A549 (cell line): Measurements from ENCODE around the gene MLANA. TPM values are rescaled to one million over a fixed set of nuclear protein-coding genes. Genes with fewer than 3 reads are reported as not detected.

ENCODE experiments used
- ATAC-seq, 2 experiments: fragments of 200-7000 bp in 1 of 2; fragments of >200 bp in 1 of 2; cut with Nextera tagmentation in 1 of 2; cut with Tn5 transposase in 1 of 2; 3 replicates each; pipeline versions ENCODE4 v1.8.0 to v1.9.1; 2018 to 2020; ENCODE audit warnings: mild to moderate bottlenecking in 1 of 2, moderate library complexity in 1 of 2
- CTCF ChIA-PET: fragments of 300-600 bp; sonication (Branson Sonifier 250); formaldehyde crosslinking; extraction: SDS; loops from one replicate; lab custom pipeline; 2021; ENCODE audit warnings: antibody characterized with exemption, inconsistent platforms; lab: Yijun Ruan, JAX
- POLR2A ChIA-PET: fragments of 350-600 bp; formaldehyde crosslinking; extraction: SDS; loops from one replicate; lab custom pipeline; 2021; ENCODE audit warnings: antibody characterized with exemption, inconsistent platforms; lab: Yijun Ruan, JAX
- DNase-seq, 2 experiments: peaks; one replicate each; pipeline versions ENCODE4 v3.0.0 to v3.0.0-alpha.2; 2011 to 2016; ENCODE audit warnings: low read depth in 1 of 2, low spot score in 1 of 2
- FAIRE-seq: peaks from 2 replicates; lab custom pipeline; 2011; peaks lifted over from hg19 to GRCh38; lab: Jason Lieb, UNC
- H3K27ac ChIP-seq, 2 experiments: fragments of >200 bp; sonication (Bioruptor Twin); formaldehyde crosslinking; 3 replicates each; pipeline ENCODE4 v1.5.1; 2016 to 2017
- H3K4me1 ChIP-seq: fragments of >200 bp; sonication (Bioruptor Twin); formaldehyde crosslinking; 3 replicates; pipeline ENCODE4 v1.6.1; 2016
- H3K4me2 ChIP-seq: fragments of >200 bp; sonication (Bioruptor Twin); formaldehyde crosslinking; 3 replicates; pipeline ENCODE4 v1.6.1; 2016
- H3K4me3 ChIP-seq: fragments of >200 bp; sonication (Bioruptor Twin); formaldehyde crosslinking; 3 replicates; pipeline ENCODE4 v1.5.1; 2016
- H3K9me3 ChIP-seq: fragments of >200 bp; sonication (Bioruptor Twin); formaldehyde crosslinking; 3 replicates; pipeline ENCODE4 v1.6.1; 2016
- BCL3 ChIP-seq: fragments of >200 bp; sonication (Bioruptor Twin); formaldehyde crosslinking; IDR thresholded peaks from 3 replicates; pipeline ENCODE4 v1.6.1; 2016
- CHD2 ChIP-seq: fragments of 150-350 bp; IDR thresholded peaks from 2 replicates; pipeline ENCODE4 v1.6.1; 2014; ENCODE audit warnings: low read length; ENCODE audit not compliant: partially characterized antibody
- EHF ChIP-seq: fragments of 250-450 bp; sonication (Bioruptor Pico); IDR thresholded peaks from 2 replicates; pipeline ENCODE4 v1.5.0; 2020; ENCODE audit warnings: mild to moderate bottlenecking
- EHMT2 ChIP-seq: fragments of 200-600 bp; sonication (generic); IDR thresholded peaks from 2 replicates; pipeline ENCODE4 v1.6.1; 2016; ENCODE audit warnings: antibody characterized with exemption, low read depth, mild to moderate bottlenecking, moderate library complexity
- ESRRA ChIP-seq: fragments of 150-350 bp; IDR thresholded peaks from 2 replicates; pipeline ENCODE4 v1.6.1; 2014; ENCODE audit warnings: mild to moderate bottlenecking, low read length, borderline replicate concordance
- HDAC2 ChIP-seq: fragments of 200-600 bp; sonication (generic); IDR thresholded peaks from 2 replicates; pipeline ENCODE4 v1.6.1; 2016
- HEYL ChIP-seq: fragments of 250-450 bp; sonication (Bioruptor Pico); IDR thresholded peaks from 2 replicates; pipeline ENCODE4 v1.8.0; 2021; ENCODE audit warnings: mild to moderate bottlenecking, moderate library complexity
- HOXB5 ChIP-seq: fragments of 250-450 bp; sonication (Bioruptor Pico); IDR thresholded peaks from 2 replicates; pipeline ENCODE4 v1.5.0; 2020; ENCODE audit warnings: mild to moderate bottlenecking, moderate library complexity
- MAFK ChIP-seq: fragments of 450-650 bp; IDR thresholded peaks from 2 replicates; pipeline ENCODE4 v1.6.1; 2014; ENCODE audit not compliant: partially characterized antibody
- MAX ChIP-seq: IDR thresholded peaks from 2 replicates; pipeline ENCODE4 v1.6.1; 2012
- MYC ChIP-seq: IDR thresholded peaks from 2 replicates; pipeline ENCODE4 v1.6.1; 2012; ENCODE audit warnings: mild to moderate bottlenecking, inconsistent platforms, low read length, improper control_type of control experiment, borderline replicate concordance
- POLR2AphosphoS2 ChIP-seq: conservative IDR thresholded peaks from 2 replicates; pipeline ENCODE4 v1.6.1; 2012; ENCODE audit warnings: low read length, improper control_type of control experiment, inconsistent platforms
- RAD21 ChIP-seq, 2 experiments: fragments of >200 bp in 1 of 2; sonication (Bioruptor Twin) in 1 of 2; formaldehyde crosslinking in 1 of 2; IDR thresholded peaks in 1 of 2; conservative IDR thresholded peaks in 1 of 2; 2 replicates in 1 of 2; 3 replicates in 1 of 2; pipeline ENCODE4 v1.6.1; 2012 to 2018; ENCODE audit warnings: inconsistent platforms in 1 of 2
- WGBS: methylation state at CpG from one replicate; pipeline ENCODE4 v1.1.6; 2017; ENCODE audit errors: missing lambda C conversion rate; 5-methylcytosine and 5-hydroxymethylcytosine counted together
- polyA plus RNA-seq, 4 experiments: library from polyadenylated mRNA; depleted of rRNA in 3 of 4; stranded (reverse); fragments of >200 nt; fragmentation: RNase III in 1 of 4; extraction: RNeasy Plus Mini Kit Qiagen cat#74134 plus additional on column Dnase treatment in 1 of 4; gene quantifications; 2 replicates in 3 of 4; 3 replicates in 1 of 4; pipeline ENCODE4 v1.2.3, GENCODE V29; 2011 to 2017
- TF ChIP-seq, protein P1 (sequence below): fragments of >200 bp; sonication (Bioruptor Twin); formaldehyde crosslinking; IDR thresholded peaks from 3 replicates; pipeline ENCODE4 v1.5.1; 2016
- TF ChIP-seq, protein P2 (sequence below): fragments of 250-450 bp; sonication (Bioruptor Pico); IDR thresholded peaks from 2 replicates; pipeline ENCODE4 v1.5.0; 2021; ENCODE audit warnings: mild to moderate bottlenecking, moderate library complexity, borderline replicate concordance
- TF ChIP-seq, protein P3 (sequence below): fragments of 200-600 bp; sonication (generic); IDR thresholded peaks from 2 replicates; pipeline ENCODE4 v1.6.1; 2016; ENCODE audit warnings: antibody characterized with exemption, mild to moderate bottlenecking, moderate library complexity

The MLANA gene
- polyA plus RNA-seq, 2 of the 4 experiments (the other 2 are of a cell fraction), result not detected

GRCh38 chr9:5869315-5870019, 21.2 kb upstream of the MLANA start:
- no peak overlapping the region for H3K4me3 ChIP-seq
- H3K27ac ChIP-seq, result 0 out of 6 replicates have a peak overlapping the region, but pooled peaks of 1 of the 2 experiments have one; percentile 13
- H3K4me1 ChIP-seq, result no peaks in the 10 kb centered on the region
- CTCF ChIA-PET, result interaction anchor here (0.7 to 6.5 kb wide), 8 partner anchors 9 to 185 kb away, joined by 3 to 64 read pairs (median 10); partner anchors contain the start of gene ERMP1
- TF ChIP-seq HEYL (CRISPR knock-in tag), result no peak
- no peak for TF ChIP-seq MAX
- TF ChIP-seq, protein P1, sequence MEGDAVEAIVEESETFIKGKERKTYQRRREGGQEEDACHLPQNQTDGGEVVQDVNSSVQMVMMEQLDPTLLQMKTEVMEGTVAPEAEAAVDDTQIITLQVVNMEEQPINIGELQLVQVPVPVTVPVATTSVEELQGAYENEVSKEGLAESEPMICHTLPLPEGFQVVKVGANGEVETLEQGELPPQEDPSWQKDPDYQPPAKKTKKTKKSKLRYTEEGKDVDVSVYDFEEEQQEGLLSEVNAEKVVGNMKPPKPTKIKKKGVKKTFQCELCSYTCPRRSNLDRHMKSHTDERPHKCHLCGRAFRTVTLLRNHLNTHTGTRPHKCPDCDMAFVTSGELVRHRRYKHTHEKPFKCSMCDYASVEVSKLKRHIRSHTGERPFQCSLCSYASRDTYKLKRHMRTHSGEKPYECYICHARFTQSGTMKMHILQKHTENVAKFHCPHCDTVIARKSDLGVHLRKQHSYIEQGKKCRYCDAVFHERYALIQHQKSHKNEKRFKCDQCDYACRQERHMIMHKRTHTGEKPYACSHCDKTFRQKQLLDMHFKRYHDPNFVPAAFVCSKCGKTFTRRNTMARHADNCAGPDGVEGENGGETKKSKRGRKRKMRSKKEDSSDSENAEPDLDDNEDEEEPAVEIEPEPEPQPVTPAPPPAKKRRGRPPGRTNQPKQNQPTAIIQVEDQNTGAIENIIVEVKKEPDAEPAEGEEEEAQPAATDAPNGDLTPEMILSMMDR, result 0 out of 3 replicates have a peak, but pooled peaks have one; percentile 12
- peak in 1 of 2 experiments; percentile 62; a peak in 2 of 5 replicates for TF ChIP-seq RAD21 (conservative IDR thresholded peaks at IDR 0.05 in 1 of 2, IDR thresholded peaks at IDR 0.05 in 1 of 2)
- 40% methylated on average over 3 of the region's 3 CpGs for WGBS
- DNase-seq (peak; percentile 53 to 56), FAIRE-seq (no peak), ATAC-seq (peak; percentile 43 to 87; a peak in 4 of 6 replicates)
- POLR2A ChIA-PET, result interaction anchor here (1.2 kb wide), 1 partner anchor 35 kb away, joined by 7 read pairs; no protein-coding TSS in a partner anchor
- H3K9me3 ChIP-seq, result no peaks in the 10 kb centered on the region
- H3K4me2 ChIP-seq, result no peak overlapping the region

DNA sequence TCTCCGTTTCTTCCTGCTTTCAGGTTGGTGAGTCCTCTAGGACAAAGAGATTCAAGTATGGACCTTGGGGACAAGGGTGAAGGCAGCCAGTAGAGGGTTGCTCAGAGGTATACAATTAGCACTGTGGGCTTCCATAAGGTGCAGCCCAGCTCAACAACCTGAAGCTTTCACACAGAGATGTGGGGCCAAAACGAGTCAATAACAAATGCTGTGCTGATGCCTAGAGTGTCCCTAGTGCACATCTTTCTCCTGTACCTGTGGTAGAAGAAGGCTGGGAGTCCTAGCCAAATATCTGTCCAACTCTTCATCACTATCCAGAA, 20.7 kb upstream of the MLANA start:
- 60% methylated on average over 2 of the region's 2 CpGs for WGBS
- Histone ChIP-seq H3K9me3 (no peaks in the 10 kb centered on the region), H3K4me3 (no peak overlapping the region), H3K4me2 (no peak overlapping the region), H3K4me1 (no peaks in the 10 kb centered on the region), H3K27ac (0 out of 6 replicates have a peak overlapping the region, but pooled peaks of 1 of the 2 experiments have one; percentile 13)
- ChIA-PET POLR2A (interaction anchor here (1.2 kb wide), 1 partner anchor 35 kb away, joined by 7 read pairs; no protein-coding TSS in a partner anchor), CTCF (interaction anchor here (1.1 to 6.5 kb wide), 6 partner anchors 9 to 138 kb away, joined by 3 to 64 read pairs (median 11); partner anchors contain the start of gene ERMP1)
- ATAC-seq (peak in 1 of 2 experiments; percentile 63; a peak in 3 of 6 replicates), DNase-seq (no peak), FAIRE-seq (no peak)
- no peak for TF ChIP-seq HOXB5 (CRISPR knock-in tag)
- TF ChIP-seq EHF (CRISPR knock-in tag), result no peak
- TF ChIP-seq, protein P1, result no peak
- no peak for TF ChIP-seq CHD2
- TF ChIP-seq MYC, result no peak
- TF ChIP-seq ESRRA, result no peak
- no peak for TF ChIP-seq POLR2AphosphoS2
- TF ChIP-seq, protein P2, sequence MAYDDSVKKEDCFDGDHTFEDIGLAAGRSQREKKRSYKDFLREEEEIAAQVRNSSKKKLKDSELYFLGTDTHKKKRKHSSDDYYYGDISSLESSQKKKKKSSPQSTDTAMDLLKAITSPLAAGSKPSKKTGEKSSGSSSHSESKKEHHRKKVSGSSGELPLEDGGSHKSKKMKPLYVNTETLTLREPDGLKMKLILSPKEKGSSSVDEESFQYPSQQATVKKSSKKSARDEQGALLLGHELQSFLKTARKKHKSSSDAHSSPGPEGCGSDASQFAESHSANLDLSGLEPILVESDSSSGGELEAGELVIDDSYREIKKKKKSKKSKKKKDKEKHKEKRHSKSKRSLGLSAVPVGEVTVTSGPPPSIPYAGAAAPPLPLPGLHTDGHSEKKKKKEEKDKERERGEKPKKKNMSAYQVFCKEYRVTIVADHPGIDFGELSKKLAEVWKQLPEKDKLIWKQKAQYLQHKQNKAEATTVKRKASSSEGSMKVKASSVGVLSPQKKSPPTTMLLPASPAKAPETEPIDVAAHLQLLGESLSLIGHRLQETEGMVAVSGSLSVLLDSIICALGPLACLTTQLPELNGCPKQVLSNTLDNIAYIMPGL (CRISPR knock-in tag), result no peak
- TF ChIP-seq EHMT2, result no peak
- no peak for TF ChIP-seq HDAC2
- TF ChIP-seq BCL3, result no peak
- TF ChIP-seq, protein P3, sequence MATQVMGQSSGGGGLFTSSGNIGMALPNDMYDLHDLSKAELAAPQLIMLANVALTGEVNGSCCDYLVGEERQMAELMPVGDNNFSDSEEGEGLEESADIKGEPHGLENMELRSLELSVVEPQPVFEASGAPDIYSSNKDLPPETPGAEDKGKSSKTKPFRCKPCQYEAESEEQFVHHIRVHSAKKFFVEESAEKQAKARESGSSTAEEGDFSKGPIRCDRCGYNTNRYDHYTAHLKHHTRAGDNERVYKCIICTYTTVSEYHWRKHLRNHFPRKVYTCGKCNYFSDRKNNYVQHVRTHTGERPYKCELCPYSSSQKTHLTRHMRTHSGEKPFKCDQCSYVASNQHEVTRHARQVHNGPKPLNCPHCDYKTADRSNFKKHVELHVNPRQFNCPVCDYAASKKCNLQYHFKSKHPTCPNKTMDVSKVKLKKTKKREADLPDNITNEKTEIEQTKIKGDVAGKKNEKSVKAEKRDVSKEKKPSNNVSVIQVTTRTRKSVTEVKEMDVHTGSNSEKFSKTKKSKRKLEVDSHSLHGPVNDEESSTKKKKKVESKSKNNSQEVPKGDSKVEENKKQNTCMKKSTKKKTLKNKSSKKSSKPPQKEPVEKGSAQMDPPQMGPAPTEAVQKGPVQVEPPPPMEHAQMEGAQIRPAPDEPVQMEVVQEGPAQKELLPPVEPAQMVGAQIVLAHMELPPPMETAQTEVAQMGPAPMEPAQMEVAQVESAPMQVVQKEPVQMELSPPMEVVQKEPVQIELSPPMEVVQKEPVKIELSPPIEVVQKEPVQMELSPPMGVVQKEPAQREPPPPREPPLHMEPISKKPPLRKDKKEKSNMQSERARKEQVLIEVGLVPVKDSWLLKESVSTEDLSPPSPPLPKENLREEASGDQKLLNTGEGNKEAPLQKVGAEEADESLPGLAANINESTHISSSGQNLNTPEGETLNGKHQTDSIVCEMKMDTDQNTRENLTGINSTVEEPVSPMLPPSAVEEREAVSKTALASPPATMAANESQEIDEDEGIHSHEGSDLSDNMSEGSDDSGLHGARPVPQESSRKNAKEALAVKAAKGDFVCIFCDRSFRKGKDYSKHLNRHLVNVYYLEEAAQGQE, result no peak
- no peak for TF ChIP-seq RAD21 (conservative IDR thresholded peaks at IDR 0.05 in 1 of 2, IDR thresholded peaks at IDR 0.05 in 1 of 2)
- no peak for TF ChIP-seq MAFK
